Activated CD4-positive, CD25-positive, alpha-beta regulatory T cell treated with anti-CD3 and anti-CD28 coated beads, Interleukin-2, amount 50 U/mL, for 24 hours (primary cell): ENCODE data around the gene KDM4B.
"Not testable (repeated sequence)": the region's sequence is repeated elsewhere in the genome, so short reads cannot be mapped to it uniquely, and the experiment has no call there.

Experiments
- ATAC-seq, 2 donors: fragments of 150-1000 bp; cut with Tn5 transposase; one replicate each; pipeline ENCODE4 v1.10.0; 2021; ENCODE audit warnings: mild to moderate bottlenecking in 1 of 2, moderate library complexity in 1 of 2

KDM4B gene

DNA sequence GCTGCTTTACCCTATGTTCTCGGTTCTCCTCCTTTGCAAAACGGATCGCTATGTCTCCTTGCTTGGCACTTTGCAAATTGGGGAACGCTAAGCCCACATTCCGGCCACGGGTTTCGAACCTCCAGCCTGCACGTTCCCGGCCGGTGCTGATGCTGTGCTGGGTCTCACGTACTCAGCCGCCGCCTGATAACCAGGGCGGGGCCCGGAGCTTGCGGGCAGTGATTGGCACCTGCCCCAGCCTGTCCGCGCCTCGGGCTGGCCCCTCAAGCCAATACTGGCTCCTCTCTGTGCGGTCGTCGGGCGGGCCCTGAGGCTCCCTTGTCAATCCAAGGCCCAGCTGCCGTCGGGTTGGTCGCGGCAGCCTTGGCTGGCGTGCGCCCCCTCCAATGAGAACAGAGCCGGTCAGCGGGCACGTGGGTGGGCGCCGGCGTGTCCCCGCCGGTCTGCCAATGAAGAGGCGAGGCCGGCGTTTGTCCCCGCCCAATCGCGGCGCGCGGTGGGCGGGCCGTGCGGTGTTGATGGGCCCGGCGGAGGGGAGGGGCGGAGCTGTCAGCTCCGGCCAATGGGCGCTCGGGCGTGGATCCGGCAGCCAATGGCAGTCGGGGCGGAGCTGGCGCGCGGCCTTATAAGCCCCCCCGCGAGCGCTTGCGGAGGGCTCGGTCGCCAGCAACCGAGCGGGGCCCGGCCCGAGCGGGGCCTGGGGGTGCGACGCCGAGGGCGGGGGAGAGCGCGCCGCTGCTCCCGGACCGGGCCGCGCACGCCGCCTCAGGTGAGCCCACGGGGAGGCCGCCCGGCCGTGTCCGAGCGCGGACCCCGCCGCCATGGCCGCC lies at the start of gene KDM4B:
Gene KDM4B (plus strand): TSS at position 652 of the 830 bp plus-strand sequence. CDS start 63,778 bp downstream, outside the sequence.
- peak; percentile 96 to 97 for ATAC-seq

DNA sequence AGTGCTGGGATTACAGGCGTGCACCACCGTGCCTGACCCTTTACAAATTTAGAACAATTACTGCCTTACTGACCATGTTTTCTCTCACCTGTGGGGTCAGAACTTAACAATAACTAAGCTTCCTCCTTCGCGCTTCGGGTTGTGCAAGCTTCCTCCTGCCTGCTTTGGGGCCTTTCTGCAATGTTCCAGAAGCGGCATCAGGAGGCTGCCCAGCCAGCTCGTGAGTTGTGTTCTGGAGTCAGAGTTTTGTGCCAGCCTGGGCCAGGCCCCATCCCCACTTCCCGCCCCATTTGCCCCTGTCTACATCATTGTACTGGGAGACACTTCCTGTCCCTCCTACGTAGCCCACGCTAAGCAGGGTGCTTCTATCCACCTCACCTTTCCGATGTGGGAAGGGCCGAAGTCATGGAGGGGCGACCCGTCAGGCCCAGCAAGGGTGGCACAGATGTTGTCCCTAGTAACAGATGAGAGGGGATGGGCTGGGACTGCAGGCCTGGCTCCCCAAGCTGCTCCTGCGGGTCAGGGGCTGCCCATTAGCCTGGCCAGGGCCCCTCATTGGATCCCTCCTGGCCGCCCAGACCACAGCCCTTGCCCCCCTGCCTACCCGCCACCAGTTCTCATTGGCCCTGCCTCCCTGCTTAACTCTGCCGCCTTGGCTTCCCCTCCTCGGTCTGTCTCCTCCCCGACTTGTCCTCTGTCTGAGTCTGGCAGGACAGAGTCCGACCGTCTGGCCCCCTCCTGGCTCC lies 46.2 kb upstream of the KDM4B start:
- ATAC-seq = no peak

DNA sequence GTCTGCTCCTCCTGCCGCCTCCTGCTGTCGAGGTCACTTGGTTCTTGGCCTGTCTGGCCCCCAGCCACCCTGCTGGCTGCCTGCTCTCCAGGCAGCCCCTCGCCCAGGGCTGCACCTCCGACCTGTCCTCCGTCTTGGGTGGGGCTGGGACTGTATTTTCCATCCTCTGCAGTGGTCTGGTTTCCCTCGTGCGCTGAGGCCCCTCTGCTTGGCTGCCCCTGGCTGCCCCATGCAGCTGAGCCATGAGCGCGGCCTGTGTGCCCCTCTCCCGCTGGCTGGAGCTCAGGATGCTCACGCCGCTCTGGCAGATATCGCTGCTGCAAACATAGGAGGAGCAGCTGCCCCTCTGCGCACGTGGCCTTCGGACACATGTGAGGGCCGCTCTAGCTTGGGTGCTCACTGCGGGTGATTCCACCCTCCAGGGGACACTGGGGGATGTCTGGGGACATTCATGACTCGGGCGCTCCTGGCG lies 45.6 kb upstream of the KDM4B start:
- no peak for ATAC-seq

DNA sequence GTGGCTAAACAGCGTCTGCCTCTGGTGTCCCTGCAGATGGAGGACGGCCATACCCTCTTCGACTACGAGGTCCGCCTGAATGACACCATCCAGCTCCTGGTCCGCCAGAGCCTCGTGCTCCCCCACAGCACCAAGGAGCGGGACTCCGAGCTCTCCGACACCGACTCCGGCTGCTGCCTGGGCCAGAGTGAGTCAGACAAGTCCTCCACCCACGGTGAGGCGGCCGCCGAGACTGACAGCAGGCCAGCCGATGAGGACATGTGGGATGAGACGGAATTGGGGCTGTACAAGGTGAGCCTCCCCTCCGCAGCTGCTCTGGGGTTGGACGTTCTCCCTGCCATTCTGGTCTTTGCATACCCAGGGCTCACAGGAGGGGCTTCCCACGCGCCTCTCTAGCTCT lies 39.7 kb upstream of the KDM4B start:
- no peak for ATAC-seq

DNA sequence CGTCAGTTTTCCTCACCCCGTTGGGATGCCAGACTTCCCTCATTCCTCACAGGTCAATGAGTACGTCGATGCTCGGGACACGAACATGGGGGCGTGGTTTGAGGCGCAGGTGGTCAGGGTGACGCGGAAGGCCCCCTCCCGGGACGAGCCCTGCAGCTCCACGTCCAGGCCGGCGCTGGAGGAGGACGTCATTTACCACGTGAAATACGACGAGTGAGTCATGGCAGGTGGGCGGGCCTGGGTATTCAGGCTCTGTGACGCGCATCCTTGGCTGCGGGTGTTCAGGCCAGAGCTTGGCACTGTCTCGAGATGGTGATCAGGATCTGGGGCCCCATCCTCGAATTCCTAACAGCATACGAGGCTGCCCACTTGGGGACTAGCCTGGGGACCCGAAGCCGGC lies 38.2 kb upstream of the KDM4B start:
- ATAC-seq = no peak

DNA sequence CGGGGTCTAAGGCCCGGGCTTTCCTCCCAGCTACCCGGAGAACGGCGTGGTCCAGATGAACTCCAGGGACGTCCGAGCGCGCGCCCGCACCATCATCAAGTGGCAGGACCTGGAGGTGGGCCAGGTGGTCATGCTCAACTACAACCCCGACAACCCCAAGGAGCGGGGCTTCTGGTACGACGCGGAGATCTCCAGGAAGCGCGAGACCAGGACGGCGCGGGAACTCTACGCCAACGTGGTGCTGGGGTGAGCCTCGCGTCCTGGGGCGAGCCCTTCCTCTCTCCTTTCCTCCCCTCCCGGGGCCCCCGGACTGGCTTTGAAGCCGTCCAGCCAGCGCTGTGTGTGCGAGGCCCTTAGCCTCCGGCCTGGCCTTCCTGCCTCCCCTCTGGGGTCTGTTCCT lies 36.2 kb upstream of the KDM4B start:
- no peak for ATAC-seq

DNA sequence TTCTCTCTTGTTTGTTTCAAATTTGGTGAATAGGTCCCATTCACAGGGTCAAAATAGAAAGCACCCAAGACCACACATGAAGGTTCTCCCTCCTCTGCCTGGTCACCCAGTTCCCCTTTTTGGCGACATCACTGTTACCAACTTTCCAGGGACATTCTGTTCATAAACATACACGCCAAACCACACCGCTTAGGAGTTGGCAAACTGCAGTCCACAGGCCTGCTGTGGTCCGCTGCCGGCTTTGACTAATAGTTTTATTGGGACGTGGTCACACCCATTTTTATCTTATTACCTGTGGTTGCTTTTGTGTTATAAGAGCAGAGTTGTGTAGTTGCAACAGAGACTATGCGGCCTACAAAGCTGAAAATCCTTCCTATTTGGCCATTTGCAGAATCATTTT lies 35.4 kb upstream of the KDM4B start:
- ATAC-seq = no peak

DNA sequence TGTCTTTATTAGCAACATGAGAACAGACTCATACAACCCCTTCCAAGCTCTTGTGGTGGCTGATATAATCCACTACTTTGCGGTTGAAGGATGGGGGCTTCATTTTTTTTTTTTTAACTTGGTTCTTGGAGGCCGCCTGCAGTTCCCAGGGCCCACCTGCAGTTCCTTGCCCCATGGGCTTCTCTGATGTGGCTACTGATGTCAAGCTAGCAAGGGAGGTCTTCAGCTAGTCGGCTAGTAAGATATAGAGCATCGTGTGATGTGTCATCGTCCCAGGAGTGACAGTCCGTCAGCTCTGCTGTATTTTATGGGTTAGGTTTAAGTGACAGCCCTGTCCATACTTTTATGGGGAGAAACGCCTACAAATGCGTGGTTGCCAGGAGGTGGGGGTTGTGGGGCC lies 33.5 kb upstream of the KDM4B start:
- no peak for ATAC-seq

DNA sequence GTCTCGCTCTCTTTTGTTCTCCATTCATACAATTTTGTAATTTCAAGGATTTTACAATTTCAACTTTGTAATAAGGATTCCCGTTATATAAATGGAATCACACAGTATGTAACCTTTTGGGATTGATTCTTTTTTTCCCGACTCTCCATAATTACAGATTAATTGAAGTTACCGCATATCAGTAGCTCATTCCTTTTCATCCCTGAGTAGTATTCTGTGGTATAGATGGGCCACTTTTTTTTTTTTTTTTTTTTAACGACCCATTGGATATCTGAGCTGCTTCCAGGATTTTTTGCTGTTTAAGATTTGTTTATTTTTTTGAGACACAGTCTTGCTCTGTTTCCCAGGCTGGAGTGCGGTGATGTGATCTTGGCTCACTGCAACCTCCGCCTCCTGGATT lies 31.9 kb upstream of the KDM4B start:
- ATAC-seq = no peak

DNA sequence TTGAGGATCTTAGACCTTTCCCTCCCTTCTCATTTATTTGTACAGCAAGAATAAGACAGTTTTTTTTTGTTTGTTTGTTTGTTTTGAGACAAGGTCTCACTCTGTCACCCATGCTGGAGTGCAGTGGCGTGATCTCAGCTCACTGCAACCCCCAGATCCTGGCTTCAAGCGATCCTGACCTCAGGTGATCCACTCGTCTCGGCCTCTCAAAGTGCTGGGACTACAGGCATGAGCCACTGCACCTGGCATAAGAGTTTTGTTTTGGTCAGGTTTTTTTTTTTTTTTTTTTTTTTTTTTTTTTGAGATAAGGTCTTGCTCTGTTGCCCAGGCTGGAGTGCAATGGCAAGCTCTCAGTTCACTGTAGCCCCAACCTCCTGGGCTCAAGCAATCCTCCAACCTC lies 30.5 kb upstream of the KDM4B start:
- not testable (repeated sequence) for ATAC-seq

DNA sequence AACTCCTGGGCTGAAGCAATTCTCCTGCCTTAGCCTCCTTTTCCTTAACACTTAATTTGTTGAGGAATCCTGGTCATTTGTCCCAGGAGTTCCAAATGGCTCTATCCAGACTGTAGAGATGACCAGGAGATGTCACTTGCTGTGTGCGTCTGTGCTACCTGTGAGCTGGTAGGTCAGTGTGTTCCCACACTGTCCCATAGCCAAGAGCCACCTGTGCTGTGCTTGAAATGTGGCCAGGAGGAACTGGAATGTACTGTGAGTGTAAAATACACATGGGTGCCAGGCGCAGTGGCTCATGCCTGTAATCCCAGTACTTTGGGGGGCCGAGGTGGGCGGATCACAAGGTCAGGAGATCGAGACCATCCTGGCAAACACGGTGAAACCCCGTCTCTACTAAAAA lies 29.4 kb upstream of the KDM4B start:
- ATAC-seq = no peak

DNA sequence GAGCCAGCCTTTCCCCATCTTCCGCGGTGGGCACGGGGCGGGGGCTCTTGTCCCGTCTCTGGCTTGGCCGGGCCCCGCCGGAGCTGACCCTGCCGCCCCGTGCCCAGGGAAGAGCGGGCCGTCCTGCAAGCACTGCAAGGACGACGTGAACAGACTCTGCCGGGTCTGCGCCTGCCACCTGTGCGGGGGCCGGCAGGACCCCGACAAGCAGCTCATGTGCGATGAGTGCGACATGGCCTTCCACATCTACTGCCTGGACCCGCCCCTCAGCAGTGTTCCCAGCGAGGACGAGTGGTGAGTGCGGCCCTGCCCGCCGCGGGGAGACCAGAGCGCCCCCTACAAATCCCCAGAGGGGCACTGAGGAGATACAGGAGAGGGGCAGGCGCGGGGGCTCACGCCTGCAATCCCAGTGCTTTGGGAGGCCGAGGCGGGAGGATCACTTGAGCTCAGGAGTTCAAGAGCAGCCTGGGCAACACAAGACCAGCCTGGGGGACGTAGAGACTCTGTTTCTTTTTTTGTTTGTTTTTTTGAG lies 27.2 kb upstream of the KDM4B start:
- ATAC-seq = not testable (repeated sequence)

DNA sequence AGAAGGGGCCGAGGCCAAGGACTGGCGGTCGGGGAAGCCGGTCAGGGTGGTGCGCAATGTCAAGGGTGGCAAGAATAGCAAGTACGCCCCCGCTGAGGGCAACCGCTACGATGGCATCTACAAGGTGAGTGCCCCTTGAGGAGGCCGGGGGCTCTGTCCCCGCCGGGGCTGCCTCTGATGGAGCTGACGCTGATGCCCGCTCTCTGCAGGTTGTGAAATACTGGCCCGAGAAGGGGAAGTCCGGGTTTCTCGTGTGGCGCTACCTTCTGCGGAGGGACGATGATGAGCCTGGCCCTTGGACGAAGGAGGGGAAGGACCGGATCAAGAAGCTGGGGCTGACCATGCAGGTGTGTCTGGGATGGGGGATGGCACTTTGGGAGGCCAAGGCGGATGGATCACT lies 18.3 kb upstream of the KDM4B start:
- ATAC-seq = not testable (repeated sequence)

DNA sequence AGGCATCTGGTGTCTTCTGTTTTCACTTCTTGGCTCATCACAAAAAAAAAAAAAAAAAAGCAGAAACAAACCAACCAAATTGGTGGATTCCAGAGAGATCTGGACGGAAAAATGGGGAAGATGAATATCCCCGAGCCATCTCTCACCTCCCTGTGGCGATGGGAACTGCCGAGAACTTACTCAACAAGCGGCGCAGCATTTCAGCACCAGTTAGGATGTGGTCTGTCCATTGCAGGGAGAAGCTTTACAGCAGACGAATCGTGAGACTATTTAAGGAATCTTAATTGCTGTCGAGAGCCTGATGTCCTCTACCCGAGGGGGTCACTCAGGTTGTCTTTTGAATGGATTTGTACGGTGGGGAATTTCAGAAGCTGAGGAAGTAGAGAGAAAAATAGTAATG lies 17.3 kb upstream of the KDM4B start:
- ATAC-seq = no peak

DNA sequence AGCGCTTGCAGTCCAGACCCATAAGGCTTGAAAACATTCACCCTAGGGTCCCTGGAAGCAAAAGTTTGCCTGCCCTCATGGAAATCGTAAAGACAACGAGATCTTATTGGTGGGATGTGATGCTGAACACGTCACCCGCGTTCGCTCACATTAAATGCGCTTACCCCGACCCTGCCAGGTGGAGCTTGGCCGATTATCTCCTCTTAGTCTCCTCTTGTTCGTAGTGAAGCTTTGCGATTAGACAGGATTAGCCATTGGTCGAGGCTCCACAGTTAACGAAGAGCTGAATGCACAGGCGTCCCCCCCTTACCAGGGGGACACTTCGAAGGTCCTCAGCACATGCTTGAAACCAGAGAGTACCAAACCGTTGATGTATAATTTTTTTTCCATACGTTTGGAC lies 16.0 kb upstream of the KDM4B start:
- ATAC-seq = no peak

DNA sequence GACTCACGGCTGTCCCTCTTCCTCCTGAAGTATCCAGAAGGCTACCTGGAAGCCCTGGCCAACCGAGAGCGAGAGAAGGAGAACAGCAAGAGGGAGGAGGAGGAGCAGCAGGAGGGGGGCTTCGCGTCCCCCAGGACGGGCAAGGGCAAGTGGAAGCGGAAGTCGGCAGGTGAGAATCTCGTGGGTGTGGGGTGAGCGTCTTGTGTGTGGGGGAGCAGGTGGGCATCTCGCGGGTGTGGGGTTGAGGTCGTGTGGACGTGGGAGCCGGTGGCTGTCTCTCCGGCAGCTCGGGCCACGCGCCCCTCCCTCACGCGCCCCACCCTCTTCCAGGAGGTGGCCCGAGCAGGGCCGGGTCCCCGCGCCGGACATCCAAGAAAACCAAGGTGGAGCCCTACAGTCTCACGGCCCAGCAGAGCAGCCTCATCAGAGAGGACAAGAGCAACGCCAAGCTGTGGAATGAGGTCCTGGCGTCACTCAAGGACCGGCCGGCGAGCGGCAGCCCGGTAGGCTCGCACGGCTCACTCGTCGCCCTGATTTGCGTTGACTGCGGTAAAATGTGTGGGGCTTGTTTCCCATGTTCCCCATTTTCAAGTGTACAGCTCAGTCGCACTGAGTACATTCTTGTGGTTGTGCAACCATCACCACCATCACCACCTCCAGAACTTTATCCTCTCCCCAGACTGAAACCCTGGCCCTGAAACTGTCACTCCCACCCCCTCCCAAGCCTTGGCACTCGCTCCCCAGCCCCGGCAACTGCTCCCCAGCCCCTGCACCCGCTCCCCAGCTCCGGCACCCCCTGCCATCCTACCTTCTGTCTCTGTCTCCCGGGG lies 14.4 kb upstream of the KDM4B start:
- peak in 1 of 2 donors; percentile 13 for ATAC-seq

DNA sequence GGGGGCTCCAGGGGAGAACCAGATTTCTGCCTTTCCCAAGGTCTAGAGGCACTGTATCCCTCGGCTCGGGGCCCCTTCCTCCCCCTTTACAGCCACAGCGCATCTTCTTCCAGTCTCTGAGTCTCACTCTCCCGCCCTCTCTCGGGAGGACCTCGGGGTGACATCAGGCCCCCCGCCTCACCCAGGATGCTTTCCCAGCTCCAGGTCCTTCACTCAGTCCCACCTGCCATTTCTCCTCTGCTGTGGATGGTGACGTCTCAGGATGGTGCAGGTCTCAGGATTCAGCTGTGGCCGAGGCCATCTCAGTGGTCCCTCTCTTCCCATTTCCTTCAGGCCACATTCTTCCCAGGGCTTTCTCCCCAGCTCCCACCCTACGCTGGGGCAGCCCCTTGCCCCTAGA lies 13.6 kb upstream of the KDM4B start:
- ATAC-seq = no peak

DNA sequence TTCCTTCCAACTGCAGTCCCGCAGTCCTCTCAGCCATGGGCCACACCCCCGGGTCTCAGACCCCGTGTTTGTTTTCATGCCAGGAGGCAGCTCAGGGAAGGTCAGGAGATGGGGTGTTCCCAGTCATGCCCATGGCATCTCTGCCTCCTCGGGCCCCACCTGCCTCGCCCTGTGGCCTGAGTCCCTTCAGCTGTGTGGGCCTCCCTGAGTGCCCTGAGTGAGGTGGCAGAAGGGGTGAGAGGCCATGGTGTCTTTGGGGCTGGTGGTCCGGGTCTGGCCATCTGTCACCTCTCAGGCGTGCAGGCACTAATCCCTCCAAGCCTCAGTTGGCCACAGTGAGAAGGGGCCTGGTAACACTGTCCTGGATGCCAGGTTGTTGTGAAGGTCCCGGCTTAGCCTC lies 10.9 kb upstream of the KDM4B start:
- ATAC-seq = no peak

DNA sequence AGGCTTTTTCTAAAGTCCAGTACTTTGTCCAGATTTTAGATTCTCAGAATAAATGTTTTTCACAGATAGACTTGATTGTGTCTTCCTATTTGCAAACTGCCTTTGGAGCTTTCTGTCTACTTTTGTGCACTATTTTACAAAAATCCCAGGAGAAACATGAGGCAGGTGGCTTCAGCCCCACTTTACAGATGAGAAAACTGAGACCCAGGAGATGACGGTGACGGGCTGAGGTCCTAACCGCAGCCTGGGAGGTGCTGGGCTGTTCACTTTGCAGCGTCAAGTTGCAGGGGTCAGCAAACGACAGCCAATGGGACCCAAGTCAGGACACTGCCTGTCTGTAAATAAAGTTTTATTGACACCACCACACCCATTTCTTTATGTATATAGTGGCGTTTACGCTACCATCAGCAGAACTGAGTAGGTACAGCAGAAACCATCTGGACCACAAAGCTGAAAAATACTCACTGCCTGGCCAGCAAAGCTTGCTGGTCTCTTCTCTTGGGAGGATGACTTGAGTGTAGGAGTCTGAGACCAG lies 6.8 kb upstream of the KDM4B start:
- ATAC-seq = no peak

DNA sequence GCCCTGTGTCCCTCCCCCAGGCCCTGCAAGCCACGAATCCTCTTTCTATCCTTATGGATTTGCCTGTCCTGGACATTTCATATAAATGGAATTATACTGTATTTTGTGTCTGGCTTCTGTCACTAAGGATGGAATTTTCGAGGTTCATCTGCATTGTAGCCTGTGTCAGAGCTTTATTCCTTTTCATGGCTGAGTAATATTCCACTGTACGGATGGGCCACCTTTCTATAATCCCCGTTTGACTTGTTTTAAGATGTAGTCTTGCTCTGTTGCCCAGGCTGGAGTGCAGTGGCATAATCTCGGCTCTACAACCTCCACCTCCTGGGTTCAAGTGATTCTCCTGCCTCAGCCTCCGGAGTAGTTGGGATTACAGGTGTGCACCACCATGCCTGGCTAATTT lies 3.9 kb upstream of the KDM4B start:
- no peak for ATAC-seq

DNA sequence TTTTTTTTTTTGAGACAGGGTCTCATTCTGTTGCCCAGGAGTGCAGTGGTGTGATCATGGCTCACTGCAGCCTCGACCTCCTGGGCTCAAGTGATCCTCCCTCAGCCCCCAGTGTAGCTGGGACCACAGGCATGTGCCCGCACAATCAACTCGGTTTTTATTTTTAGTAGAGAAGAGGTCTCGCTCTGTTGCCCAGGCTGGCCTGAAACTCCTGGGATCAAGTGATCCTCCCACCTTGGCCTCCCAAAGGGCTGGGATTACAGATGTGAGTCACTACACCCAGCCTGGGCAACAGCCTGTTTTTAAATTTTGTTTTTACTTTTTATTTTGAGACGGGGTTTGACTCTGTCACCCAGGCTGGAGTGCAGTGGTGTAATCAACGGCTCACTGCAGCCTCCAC lies 2.3 kb upstream of the KDM4B start:
- no peak for ATAC-seq

DNA sequence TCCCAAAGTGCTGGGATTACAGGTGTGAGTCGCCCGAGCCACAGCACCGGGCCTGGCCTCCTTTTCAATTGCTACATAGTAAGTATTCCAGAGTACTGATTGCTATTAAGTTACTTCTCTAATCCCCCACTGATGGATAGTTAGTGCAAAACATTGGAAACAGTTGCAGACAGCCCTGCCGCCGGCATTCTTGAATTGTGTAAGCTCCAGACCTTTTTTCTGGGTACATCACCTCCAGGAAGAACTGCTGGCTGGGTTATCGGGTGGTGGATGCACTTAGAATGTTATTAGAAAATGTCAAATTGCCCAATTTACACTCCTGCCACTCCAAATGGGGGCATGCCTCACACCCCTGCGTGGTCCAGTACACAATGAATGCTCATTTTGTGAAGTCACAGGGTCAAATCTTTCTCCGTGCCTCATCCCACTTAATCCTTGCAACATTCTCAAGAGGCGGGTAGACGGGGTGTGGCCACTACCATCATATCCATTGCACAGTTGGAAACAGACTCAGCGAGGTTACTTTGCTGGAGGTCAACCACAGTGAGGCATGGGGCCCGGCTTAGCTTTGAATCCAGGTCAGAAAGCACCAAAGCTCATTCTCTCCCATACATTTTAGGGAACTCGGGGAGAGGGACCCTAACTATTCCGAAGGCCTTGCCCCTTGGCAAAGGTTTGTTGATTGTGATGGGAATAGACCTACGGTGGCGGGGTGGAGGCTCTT lies 1.0 kb upstream of the KDM4B start:
- no peak for ATAC-seq
